NCI-H128 (cell line): Measurements from ENCODE around the gene ZNRF4.

Experiments used
- DNase-seq: peaks from one replicate; lab custom pipeline; 2025; ENCODE audit not compliant: unreplicated experiment; lab: John Stamatoyannopoulos, UW

Gene ZNRF4

GRCh38 chr19:5440299-5440698 is 14.9 kb upstream of the ZNRF4 start:
- no peak for DNase-seq

- DNase-seq = no peak
Observed at GRCh38 chr19:5443723-5444122, 11.5 kb upstream of the ZNRF4 start.

- no peak for DNase-seq
Observed at GRCh38 chr19:5444431-5444830, 10.8 kb upstream of the ZNRF4 start.

- no peak for DNase-seq
Observed at GRCh38 chr19:5445071-5445470, 10.1 kb upstream of the ZNRF4 start.

- no peak for DNase-seq
Observed at GRCh38 chr19:5445561-5446055, 9.6 kb upstream of the ZNRF4 start.

- no peak for DNase-seq
Observed at GRCh38 chr19:5447700-5448311, 7.4 kb upstream of the ZNRF4 start.

GRCh38 chr19:5448374-5448773 is 6.8 kb upstream of the ZNRF4 start:
- no peak for DNase-seq

GRCh38 chr19:5450482-5451126 is 4.6 kb upstream of the ZNRF4 start:
- no peak for DNase-seq

GRCh38 chr19:5451494-5451893 is 3.7 kb upstream of the ZNRF4 start:
- no peak for DNase-seq

- DNase-seq = no peak
Observed at GRCh38 chr19:5452594-5453565, 2.3 kb upstream of the ZNRF4 start.

GRCh38 chr19:5454743-5455142 is 474 bp upstream of the ZNRF4 start:
- DNase-seq = no peak

GRCh38 chr19:5456130-5456840 is 1.1 kb downstream of the ZNRF4 start:
- no peak for DNase-seq

GRCh38 chr19:5456841-5457200 is 1.6 kb downstream of the ZNRF4 start:
- DNase-seq = no peak

- DNase-seq = no peak
Observed at GRCh38 chr19:5457709-5458108, 2.5 kb downstream of the ZNRF4 start.

GRCh38 chr19:5458420-5458819 is 3.2 kb downstream of the ZNRF4 start:
- DNase-seq = no peak

- no peak for DNase-seq
Observed at GRCh38 chr19:5459360-5459759, 4.1 kb downstream of the ZNRF4 start.

GRCh38 chr19:5460748-5461147 is 5.5 kb downstream of the ZNRF4 start:
- no peak for DNase-seq

GRCh38 chr19:5463959-5464358 is 8.7 kb downstream of the ZNRF4 start:
- DNase-seq = no peak

- DNase-seq = no peak
Observed at GRCh38 chr19:5466072-5466471, 10.9 kb downstream of the ZNRF4 start.

GRCh38 chr19:5466814-5467291 is 11.6 kb downstream of the ZNRF4 start:
- no peak for DNase-seq

- no peak for DNase-seq
Observed at GRCh38 chr19:5470264-5470671, 15.1 kb downstream of the ZNRF4 start.
